ENCODE results near the gene SOX15. TPM values are rescaled to one million over a fixed set of nuclear protein-coding genes. Genes with fewer than 3 reads are reported as not detected.

SOX15 gene
- total and polyA plus RNA-seq, 8 donors, result 0.31 to 2.0 (median 1.9) TPM; not detected in 1

DNA sequence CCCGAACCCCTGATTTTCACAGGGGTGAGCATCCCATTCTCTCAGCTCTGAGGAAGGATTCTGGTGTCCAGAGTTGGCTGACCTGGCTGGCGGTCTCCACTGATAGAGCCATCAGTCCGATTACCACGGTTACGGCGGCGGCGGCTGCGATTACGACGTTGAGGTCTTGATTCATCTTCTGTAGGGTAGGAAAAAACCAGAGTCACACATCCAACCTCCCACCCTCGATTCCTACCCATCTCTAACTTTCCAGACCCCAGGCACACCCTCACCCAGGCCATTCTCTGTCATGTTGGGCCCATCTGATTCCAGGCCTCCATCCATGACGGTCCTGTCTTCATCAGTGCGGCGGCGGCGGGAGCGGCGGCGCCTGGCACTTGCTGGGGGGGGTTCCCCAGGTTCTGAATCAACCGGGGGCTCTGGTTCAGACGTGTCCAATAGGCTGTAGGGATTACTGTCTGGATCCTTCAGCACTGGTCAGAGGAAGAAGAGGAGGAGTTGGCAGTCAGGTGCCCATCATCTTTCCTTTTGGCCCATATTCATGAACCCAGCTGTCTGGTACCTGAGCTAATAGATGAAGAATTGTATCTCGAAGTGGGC, 2.6 kb upstream of the SOX15 start:
- no peak for DNase-seq
- H3K27ac ChIP-seq, result no peak overlapping the region
- intact Hi-C loops (cut with DNase I), result no loop called here
- no peaks in the 10 kb centered on the region for H3K9me3 ChIP-seq
- peaks cover 0 to 97% of the 10 kb centered on the region in 2 donors for H3K36me3 ChIP-seq
- no peak overlapping the region for H3K4me3 ChIP-seq
- no peak for ATAC-seq
- H3K27me3 ChIP-seq, result no peaks in the 10 kb centered on the region
- peaks cover 10 to 22% of the 10 kb centered on the region in 2 donors for H3K4me1 ChIP-seq
- no peak for TF ChIP-seq CTCF (IDR thresholded peaks at IDR 0.05)

DNA sequence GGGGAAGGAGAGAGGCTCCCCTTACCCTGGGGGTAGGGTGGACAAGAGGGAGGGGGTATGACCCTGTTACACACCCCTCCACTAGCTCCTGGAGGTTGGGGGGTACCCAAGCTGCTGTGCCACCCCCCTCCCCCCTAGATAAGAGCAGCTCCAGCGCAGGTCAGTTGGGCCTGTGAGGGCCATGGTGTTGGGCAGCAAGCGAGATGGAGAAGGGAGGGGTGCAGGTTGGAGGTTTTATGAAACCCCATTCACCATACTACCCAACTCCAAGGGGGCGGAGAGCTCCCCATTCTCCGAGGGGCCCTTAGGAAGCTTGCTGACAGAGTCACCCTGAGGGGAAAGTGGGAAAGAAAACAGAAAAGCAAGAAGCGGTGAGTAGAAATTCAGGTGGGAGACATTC, 1.7 kb upstream of the SOX15 start:
- intact Hi-C loops (cut with DNase I), result no loop called here
- Histone ChIP-seq H3K9me3 (no peaks in the 10 kb centered on the region), H3K27me3 (no peaks in the 10 kb centered on the region), H3K4me3 (no peak overlapping the region), H3K4me1 (peaks cover 10 to 22% of the 10 kb centered on the region in 2 donors), H3K36me3 (peaks cover 0 to 97% of the 10 kb centered on the region in 2 donors), H3K27ac (no peak overlapping the region)
- DNase-seq (no peak), ATAC-seq (no peak)
- TF ChIP-seq CTCF (IDR thresholded peaks at IDR 0.05), result no peak

DNA sequence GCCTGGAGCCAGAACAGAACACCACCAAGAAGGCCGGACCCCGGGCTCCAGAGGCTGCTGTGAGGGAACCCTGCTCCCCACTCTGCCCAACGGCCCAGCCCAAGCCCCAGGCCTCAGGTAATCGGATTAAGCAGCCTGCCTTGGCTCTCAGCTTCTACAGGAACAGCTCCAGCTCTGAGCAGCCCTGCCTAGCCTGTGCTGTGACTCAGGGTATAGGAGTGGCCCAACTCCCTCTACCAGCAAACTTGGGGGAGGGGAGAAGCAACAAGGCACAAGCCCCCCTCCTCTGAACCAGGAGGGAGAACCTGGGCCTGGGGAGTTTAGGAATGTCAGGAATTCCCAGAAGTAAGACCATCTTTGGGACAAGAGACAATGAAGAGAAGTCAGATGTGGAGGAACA, 849 bp upstream of the SOX15 start:
- TF ChIP-seq CTCF (IDR thresholded peaks at IDR 0.05), result no peak
- Histone ChIP-seq H3K27ac (peak overlapping the region in 1 of 2 donors; percentile 33), H3K36me3 (peaks cover 0 to 91% of the 10 kb centered on the region in 2 donors), H3K9me3 (no peaks in the 10 kb centered on the region), H3K4me3 (no peak overlapping the region), H3K4me1 (peaks cover 10 to 25% of the 10 kb centered on the region in 2 donors), H3K27me3 (no peaks in the 10 kb centered on the region)
- intact Hi-C loops (cut with DNase I), result no loop called here
- no peak for DNase-seq
- peak; percentile 4 for ATAC-seq

DNA sequence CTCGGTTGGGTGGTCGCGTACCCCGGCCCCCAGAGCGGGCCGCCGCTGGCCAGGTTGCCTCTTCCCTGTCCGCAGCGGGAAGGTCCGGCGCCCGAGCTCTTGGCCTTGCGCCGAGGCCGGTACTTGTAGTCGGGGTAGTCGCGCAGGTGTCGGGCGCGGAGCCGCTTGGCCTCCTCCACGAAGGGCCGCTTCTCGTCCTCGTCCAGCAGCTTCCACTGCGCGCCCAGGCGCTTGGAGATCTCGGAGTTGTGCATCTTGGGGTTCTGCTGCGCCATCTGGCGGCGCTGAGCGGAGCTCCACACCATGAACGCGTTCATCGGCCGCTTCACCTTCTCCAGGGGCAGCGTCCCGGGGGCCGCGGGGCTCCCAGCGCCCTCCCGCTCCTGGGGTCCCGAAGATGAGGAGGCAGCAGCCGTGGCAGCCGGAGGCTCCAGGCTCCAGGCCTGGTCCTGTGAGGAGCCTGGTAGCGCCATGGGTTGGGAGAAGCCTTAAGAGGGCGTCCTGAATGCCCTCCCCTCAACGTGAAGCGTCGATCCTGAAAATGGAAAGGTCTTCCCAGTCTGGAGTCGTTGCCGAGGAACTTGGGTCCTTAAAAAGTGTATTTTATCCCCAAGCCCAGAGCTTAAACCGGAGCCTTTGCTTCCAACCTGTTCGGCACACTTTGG, 558 bp downstream of the SOX15 start:
- H3K27me3 ChIP-seq, result no peaks in the 10 kb centered on the region
- H3K27ac ChIP-seq, result no peak overlapping the region
- DNase-seq (peak; percentile 72 to 95 (median 86)), ATAC-seq (peak; percentile 87)
- H3K4me1 ChIP-seq, result peaks cover 10 to 39% of the 10 kb centered on the region in 2 donors
- H3K4me3 ChIP-seq, result no peak overlapping the region
- intact Hi-C loops (cut with DNase I), result no loop called here
- H3K36me3 ChIP-seq, result peaks cover 0 to 77% of the 10 kb centered on the region in 2 donors
- H3K9me3 ChIP-seq, result no peaks in the 10 kb centered on the region
- TF ChIP-seq CTCF (IDR thresholded peaks at IDR 0.05), result peak; percentile 76 to 90

GRCh38 chr17:7588553-7589203, 1.2 kb downstream of the SOX15 start:
- peaks cover 0 to 71% of the 10 kb centered on the region in 2 donors for H3K36me3 ChIP-seq
- H3K27ac ChIP-seq, result no peak overlapping the region
- H3K9me3 ChIP-seq, result no peaks in the 10 kb centered on the region
- intact Hi-C loops (cut with DNase I), result no loop called here
- no peak for TF ChIP-seq CTCF (IDR thresholded peaks at IDR 0.05)
- DNase-seq (no peak), ATAC-seq (no peak)
- H3K4me1 ChIP-seq, result peaks cover 10 to 41% of the 10 kb centered on the region in 2 donors
- H3K27me3 ChIP-seq, result no peaks in the 10 kb centered on the region
- H3K4me3 ChIP-seq, result no peak overlapping the region
